LHCN-M2 (cell line): ENCODE data around the gene ZBTB47. TPM values are rescaled to one million over a fixed set of nuclear protein-coding genes. Genes with fewer than 3 reads are reported as not detected.

Experiments used
- DNase-seq: peaks from one replicate; pipeline ENCODE4 v3.0.0-alpha.2; 2012; ENCODE audit warnings: low read depth
- polyA plus RNA-seq: library from polyadenylated mRNA; unstranded; fragments of >200 nt; gene quantifications from one replicate; pipeline ENCODE4 v1.2.1, GENCODE V29; 2012; ENCODE audit warnings: missing spikeins
- total RNA-seq: library from RNA; depleted of rRNA; stranded (reverse); fragments of >200 nt; gene quantifications from 2 replicates; pipeline ENCODE4 v1.2.3, GENCODE V29; 2014; rRNA removed

Gene ZBTB47
- 28.9 and 33.2 TPM in 2 replicates for total RNA-seq
- polyA plus RNA-seq = 30.1 TPM

- DNase-seq = peak; percentile 34
Observed at GRCh38 chr3:42653560-42654330, at the start of gene ZBTB47. ZBTB47 (plus strand) TSS chr3:42653697; CDS start chr3:42658356, 4,659 bp downstream.

- peak; percentile 30 for DNase-seq
Observed at GRCh38 chr3:42605546-42606173, 47.8 kb upstream of the ZBTB47 start.

- no peak for DNase-seq
Observed at GRCh38 chr3:42608581-42608980, 44.9 kb upstream of the ZBTB47 start.

GRCh38 chr3:42610976-42611375 lies 42.5 kb upstream of the ZBTB47 start:
- DNase-seq = no peak

- no peak for DNase-seq
Observed at GRCh38 chr3:42612217-42612616, 41.3 kb upstream of the ZBTB47 start.

DNA sequence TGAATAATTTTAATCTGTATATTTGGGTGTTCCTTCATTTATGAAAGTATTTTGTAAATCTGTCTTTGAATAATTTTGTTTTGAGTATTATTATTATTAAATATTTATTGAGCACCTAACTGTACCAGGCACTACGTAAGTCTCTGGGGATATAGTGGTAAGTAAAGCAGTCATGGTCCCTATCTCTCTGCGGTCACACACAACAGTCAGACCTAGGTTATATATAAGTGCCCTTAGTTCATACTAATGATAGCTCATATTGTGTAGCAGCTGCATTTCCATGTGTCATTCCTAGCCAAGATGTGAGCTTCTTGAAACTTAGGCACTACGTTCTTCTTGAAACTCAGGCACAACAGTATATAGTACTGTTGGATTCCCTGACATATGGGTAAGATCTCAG lies 40.6 kb upstream of the ZBTB47 start:
- DNase-seq = no peak

- DNase-seq = peak; percentile 18
Observed at GRCh38 chr3:42613462-42613861, 40.0 kb upstream of the ZBTB47 start.

DNA sequence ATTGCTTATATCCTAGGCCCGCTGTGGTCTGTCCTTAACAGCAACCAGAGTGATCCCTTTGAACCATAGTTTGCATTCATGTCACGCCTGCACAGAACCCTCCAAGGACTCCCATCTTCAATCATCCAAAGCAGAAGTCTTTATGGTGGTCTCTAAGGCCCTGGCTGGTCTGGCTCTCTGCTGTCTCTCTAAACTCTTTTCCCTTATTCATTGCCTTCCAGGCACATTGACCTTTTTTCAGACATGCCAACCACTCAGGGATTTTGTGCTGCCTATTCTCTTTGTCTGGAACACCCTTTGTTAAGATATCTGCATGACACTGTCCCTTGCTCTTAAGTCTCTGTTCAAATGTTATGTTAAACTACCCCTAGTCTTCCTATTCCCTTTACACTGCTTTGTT lies 21.9 kb upstream of the ZBTB47 start:
- no peak for DNase-seq

DNA sequence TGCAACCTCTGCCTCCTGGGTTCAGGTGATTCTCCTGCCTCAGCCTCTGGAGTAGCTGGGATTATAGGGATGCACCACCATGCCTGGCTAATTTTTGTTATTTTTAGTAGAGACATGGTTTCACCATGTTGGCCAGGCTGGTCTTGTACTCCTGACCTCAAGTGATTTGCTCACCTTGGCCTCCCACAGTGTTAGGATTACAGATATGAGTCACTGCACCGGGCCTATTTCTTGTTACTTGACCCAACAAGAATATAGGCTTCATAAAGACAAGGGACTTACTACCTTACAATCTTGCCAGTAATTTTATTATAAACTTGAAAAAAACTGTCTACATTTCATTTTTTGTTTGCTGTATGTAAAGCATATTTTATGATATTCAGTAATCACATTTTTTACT lies 21.4 kb upstream of the ZBTB47 start:
- peak; percentile 48 for DNase-seq

GRCh38 chr3:42633544-42633943 lies 20.0 kb upstream of the ZBTB47 start:
- DNase-seq = no peak

- peak; percentile 44 for DNase-seq
Observed at GRCh38 chr3:42635111-42635510, 18.4 kb upstream of the ZBTB47 start.

DNA sequence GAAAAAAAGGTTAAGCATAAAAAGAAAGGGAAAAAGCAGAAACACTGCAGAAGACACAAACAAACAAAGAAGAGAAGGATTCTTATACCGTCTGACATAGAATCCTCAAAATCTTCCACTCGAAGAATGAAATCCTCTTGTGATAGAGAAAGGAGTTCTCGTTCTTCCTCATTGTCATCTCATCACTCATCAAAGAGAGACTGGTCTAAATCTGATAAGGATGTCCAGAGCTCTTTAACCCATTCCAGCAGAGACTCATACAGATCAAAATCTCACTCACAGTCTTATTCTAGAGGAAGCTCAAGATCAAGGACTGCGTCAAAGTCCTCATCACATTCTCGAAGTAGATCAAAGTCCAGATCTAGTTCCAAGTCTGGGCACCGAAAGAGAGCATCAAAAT lies 16.5 kb upstream of the ZBTB47 start:
- no peak for DNase-seq

- no peak for DNase-seq
Observed at GRCh38 chr3:42638339-42638842, 15.1 kb upstream of the ZBTB47 start.

DNA sequence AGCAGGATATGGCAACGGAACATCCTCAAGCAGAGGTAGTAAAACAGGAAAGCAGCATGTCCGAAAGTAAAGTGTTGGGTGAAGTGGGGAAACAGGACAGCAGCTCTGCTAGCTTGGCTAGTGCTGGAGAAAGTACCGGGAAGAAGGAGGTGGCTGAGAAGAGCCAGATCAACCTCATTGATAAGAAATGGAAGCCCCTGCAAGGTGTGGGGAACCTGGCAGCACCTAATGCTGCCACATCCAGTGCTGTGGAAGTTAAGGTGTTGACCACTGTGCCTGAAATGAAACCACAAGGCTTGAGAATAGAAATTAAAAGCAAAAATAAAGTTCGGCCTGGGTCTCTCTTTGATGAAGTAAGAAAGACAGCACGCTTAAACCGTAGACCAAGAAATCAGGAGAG lies 14.3 kb upstream of the ZBTB47 start:
- no peak for DNase-seq

- DNase-seq = no peak
Observed at GRCh38 chr3:42640129-42640528, 13.4 kb upstream of the ZBTB47 start.

DNA sequence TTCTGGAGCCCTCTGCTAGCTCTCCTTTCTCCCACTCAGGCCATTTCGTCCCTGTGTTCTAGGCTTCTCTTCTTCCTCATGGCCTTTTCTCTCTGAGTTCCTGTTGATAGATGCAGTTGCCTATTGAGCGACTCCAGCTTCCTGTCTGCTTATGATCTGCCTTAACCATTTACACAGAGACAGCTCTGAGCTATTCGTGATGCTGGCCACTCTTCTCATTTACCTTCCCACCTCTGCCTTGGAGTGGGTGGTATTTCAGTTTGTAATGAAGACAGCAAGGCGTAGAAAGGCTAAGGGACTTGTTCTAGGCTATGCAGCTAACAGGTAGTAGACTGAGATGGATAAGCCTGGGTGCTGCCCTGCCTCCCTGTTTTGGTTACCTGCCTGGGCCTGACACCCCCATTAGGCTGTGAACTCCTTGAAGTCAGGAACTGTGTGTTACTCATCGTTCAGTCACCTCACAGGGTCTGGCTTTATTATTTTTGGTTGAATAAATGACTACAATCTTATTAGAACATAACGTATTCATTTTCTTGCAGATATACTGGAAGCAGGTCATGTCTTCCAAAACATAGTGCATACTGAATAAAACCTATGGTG lies 12.6 kb upstream of the ZBTB47 start:
- no peak for DNase-seq

GRCh38 chr3:42647821-42648459 lies 5.6 kb upstream of the ZBTB47 start:
- DNase-seq = no peak

GRCh38 chr3:42649006-42649405 lies 4.5 kb upstream of the ZBTB47 start:
- DNase-seq = no peak

DNA sequence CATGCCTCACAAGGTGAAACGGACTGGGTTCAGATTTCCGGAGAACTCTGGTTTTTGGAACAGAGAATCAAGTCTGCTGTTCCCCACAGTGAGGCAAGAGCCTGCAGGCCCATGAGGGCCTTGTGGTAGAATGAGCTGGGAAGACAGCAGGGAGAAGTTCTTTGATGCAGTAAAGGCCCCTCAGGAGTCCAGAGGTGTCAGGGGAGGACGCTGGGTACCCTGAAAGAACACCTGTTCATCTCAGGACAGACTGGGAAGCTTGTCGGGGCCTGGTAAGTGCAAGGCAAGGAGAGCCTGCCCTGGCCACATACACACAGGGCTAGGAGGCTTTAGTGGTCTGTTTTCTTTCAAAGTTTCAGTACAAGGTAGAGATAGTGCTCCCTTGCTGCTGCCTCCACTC lies 3.7 kb upstream of the ZBTB47 start:
- DNase-seq = no peak

- DNase-seq = peak; percentile 71
Observed at GRCh38 chr3:42651248-42652091, 2.0 kb upstream of the ZBTB47 start.

DNA sequence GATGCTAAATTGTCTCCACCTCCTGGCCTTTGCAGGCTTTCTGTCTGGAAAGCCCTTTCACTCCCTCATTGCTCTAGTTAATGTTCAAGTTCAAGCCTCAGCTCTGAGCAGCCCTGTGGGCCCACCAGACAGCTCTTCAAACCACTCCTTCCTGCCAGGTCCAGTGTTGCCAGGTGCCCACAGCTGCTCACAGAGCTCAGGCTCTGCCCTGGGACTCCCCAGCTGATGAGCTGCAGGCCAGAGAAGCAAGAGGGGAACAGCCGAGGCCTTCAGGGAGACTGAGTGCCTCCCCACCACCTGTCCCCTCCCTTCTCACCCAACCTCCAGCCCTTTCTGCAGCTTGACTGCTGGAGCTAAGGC lies 1.3 kb upstream of the ZBTB47 start:
- DNase-seq = peak; percentile 68
